Measurements from ENCODE around the gene RTL1.
A peak's percentile ranks its signal among the peaks of the same experiment; 100 is the strongest.

Gene RTL1

GRCh38 chr14:100881211-100882025, 22.1 kb downstream of the RTL1 start:
- no peak for DNase-seq

- DNase-seq = no peak
Measured at GRCh38 chr14:100880271-100881101, 23.0 kb downstream of the RTL1 start.

GRCh38 chr14:100879782-100880181, 23.7 kb downstream of the RTL1 start:
- no peak for DNase-seq

GRCh38 chr14:100879194-100879593, 24.3 kb downstream of the RTL1 start:
- DNase-seq = no peak

GRCh38 chr14:100878271-100879146, 25.0 kb downstream of the RTL1 start:
- DNase-seq = no peak

- DNase-seq = no peak
Measured at GRCh38 chr14:100875861-100876590, 27.5 kb downstream of the RTL1 start.

- DNase-seq = no peak
Measured at GRCh38 chr14:100875126-100875525, 28.4 kb downstream of the RTL1 start.

- no peak for DNase-seq
Measured at GRCh38 chr14:100874411-100875091, 29.0 kb downstream of the RTL1 start.

GRCh38 chr14:100874051-100874410, 29.5 kb downstream of the RTL1 start:
- no peak for DNase-seq

GRCh38 chr14:100873096-100873482, 30.4 kb downstream of the RTL1 start:
- DNase-seq = no peak

- DNase-seq = no peak
Measured at GRCh38 chr14:100872259-100873095, 31.0 kb downstream of the RTL1 start.

GRCh38 chr14:100871234-100872186, 32.0 kb downstream of the RTL1 start:
- peak; percentile 8 for DNase-seq

GRCh38 chr14:100868621-100869370, 34.7 kb downstream of the RTL1 start:
- DNase-seq = no peak

- DNase-seq = no peak
Measured at GRCh38 chr14:100867631-100868315, 35.7 kb downstream of the RTL1 start.

GRCh38 chr14:100866666-100867630, 36.6 kb downstream of the RTL1 start:
- DNase-seq = no peak

GRCh38 chr14:100865682-100866591, 37.6 kb downstream of the RTL1 start:
- DNase-seq = no peak

All from NCI-H69 (cell line).